ENCODE measurements around the gene CCDC69. TPM values are rescaled to one million over a fixed set of nuclear protein-coding genes. Genes with fewer than 3 reads are reported as not detected.

Gene CCDC69
- total RNA-seq, 2 experiments from 2014 or later = 33.0 to 34.5 TPM

GRCh38 chr5:151264113-151264512, 40.2 kb upstream of the CCDC69 start:
- Mint-ChIP-seq H3K27ac (peak overlapping the region; percentile 47), H3K36me3 (ENCODE audit: low read depth) (peaks cover 6% of the 10 kb centered on the region), H3K4me3 (no peak overlapping the region), H3K9me3 (no peaks in the 10 kb centered on the region), H3K4me1 (ENCODE audit: low read depth) (peaks cover 8% of the 10 kb centered on the region), H3K27me3 (no peaks in the 10 kb centered on the region)
- ChIA-PET POLR2A (interaction anchor here (1.2 kb wide), 1 partner anchor 11 kb away, joined by 4 read pairs; no protein-coding TSS in a partner anchor), CTCF (interaction anchor here (1.1 to 1.4 kb wide), 2 partner anchors 26 to 183 kb away, joined by 3 to 4 read pairs; partner anchors contain the start of gene SLC36A1)
- intact Hi-C loops (cut with micrococcal nuclease) = no loop called here
- TF ChIP-seq CTCF (IDR thresholded peaks at IDR 0.05) = no peak
- peak; percentile 91 for ATAC-seq
- DNase-seq = peak; percentile 32

GRCh38 chr5:151262532-151262931, 38.6 kb upstream of the CCDC69 start:
- no peak overlapping the region for H3K4me3 Mint-ChIP-seq
- no peak overlapping the region for H3K27ac Mint-ChIP-seq
- DNase-seq (no peak), ATAC-seq (no peak)
- TF ChIP-seq CTCF (IDR thresholded peaks at IDR 0.05) = no peak
- intact Hi-C loops (cut with micrococcal nuclease) = no loop called here
- CTCF ChIA-PET = interaction anchor here (1.6 kb wide), 1 partner anchor 9 kb away, joined by 5 read pairs; the partner anchor contains the start of gene GM2A
- H3K36me3 Mint-ChIP-seq (ENCODE audit: low read depth) = peaks cover 4% of the 10 kb centered on the region
- H3K27me3 Mint-ChIP-seq = no peaks in the 10 kb centered on the region
- peaks cover 9% of the 10 kb centered on the region for H3K4me1 Mint-ChIP-seq (ENCODE audit: low read depth)
- POLR2A ChIA-PET = no interaction called here
- no peaks in the 10 kb centered on the region for H3K9me3 Mint-ChIP-seq

GRCh38 chr5:151259931-151260330, 36.0 kb upstream of the CCDC69 start:
- Mint-ChIP-seq H3K27ac (no peak overlapping the region), H3K36me3 (ENCODE audit: low read depth) (no peaks in the 10 kb centered on the region), H3K4me1 (ENCODE audit: low read depth) (peaks cover 17% of the 10 kb centered on the region), H3K9me3 (no peaks in the 10 kb centered on the region), H3K4me3 (no peak overlapping the region), H3K27me3 (no peaks in the 10 kb centered on the region)
- DNase-seq = no peak
- ATAC-seq = no peak
- POLR2A ChIA-PET = interaction anchor here (0.7 kb wide), 1 partner anchor 55 kb away, joined by 3 read pairs; no protein-coding TSS in a partner anchor
- intact Hi-C loops (cut with micrococcal nuclease) = no loop called here
- TF ChIP-seq CTCF (IDR thresholded peaks at IDR 0.05) = no peak
- CTCF ChIA-PET = no interaction called here

- POLR2A ChIA-PET = no interaction called here
- CTCF ChIA-PET = interaction anchor here (1.3 kb wide), 1 partner anchor 34 kb away, joined by 3 read pairs; no protein-coding TSS in a partner anchor
Measured at GRCh38 chr5:151258816-151259215, 34.9 kb upstream of the CCDC69 start.

More at GRCh38 chr5:151258816-151259215, 34.9 kb upstream of the CCDC69 start:
- intact Hi-C loops (cut with micrococcal nuclease) = no loop called here
- ATAC-seq (peak; percentile 24), DNase-seq (no peak)
- no peak overlapping the region for H3K4me3 Mint-ChIP-seq
- H3K27ac Mint-ChIP-seq = no peak overlapping the region
- no peak for TF ChIP-seq CTCF (IDR thresholded peaks at IDR 0.05)
- H3K9me3 Mint-ChIP-seq = no peaks in the 10 kb centered on the region
- no peaks in the 10 kb centered on the region for H3K36me3 Mint-ChIP-seq (ENCODE audit: low read depth)
- no peaks in the 10 kb centered on the region for H3K27me3 Mint-ChIP-seq
- H3K4me1 Mint-ChIP-seq (ENCODE audit: low read depth) = peaks cover 16% of the 10 kb centered on the region

Measured in activated CD8-positive, alpha-beta T cell treated with anti-CD3 and anti-CD28 coated beads for 36 hours (primary cell).